PC-3 (cell line): ENCODE measurements around the gene SLC41A3.

Source experiments
- CTCF ChIP-seq: fragments of 300-600 bp; sonication (generic); conservative IDR thresholded peaks from 2 replicates; pipeline ENCODE4 v1.5.1; 2017; ENCODE audit warnings: antibody characterized with exemption, low read depth, mild to moderate bottlenecking, low read length
- EZH2phosphoT487 ChIP-seq: fragments of 300-600 bp; sonication (generic); IDR thresholded peaks from 2 replicates; pipeline ENCODE4 v1.6.1; 2018; ENCODE audit warnings: mild to moderate bottlenecking, antibody characterized with exemption, low read length, borderline replicate concordance

GRCh38 chr3:126100269-126100633 lies 16.3 kb upstream of the SLC41A3 start:
- TF ChIP-seq CTCF (no peak), EZH2phosphoT487 (no peak)
